GM11168 (cell line): ENCODE data around the gene UBXN6.

Source experiments
- in situ Hi-C: fragments of 300-500 bp; cut with MboI; formaldehyde crosslinking; loops from one replicate; pipeline ENCODE4 v1.12.0; 2022; ENCODE audit warnings: low sequenced_read_pairs; ENCODE audit not compliant: unreplicated experiment

The UBXN6 gene

GRCh38 chr19:4493929-4494690 lies 36.5 kb upstream of the UBXN6 start:
- in situ Hi-C loops, result no loop called here

- in situ Hi-C loops, result no loop called here
These were observed 35.7 kb upstream of the UBXN6 start for GRCh38 chr19:4493104-4493928.

GRCh38 chr19:4492337-4493103 lies 34.9 kb upstream of the UBXN6 start:
- in situ Hi-C loops, result no loop called here

GRCh38 chr19:4491446-4491845 lies 33.9 kb upstream of the UBXN6 start:
- in situ Hi-C loops, result no loop called here

GRCh38 chr19:4488496-4488895 lies 30.9 kb upstream of the UBXN6 start:
- in situ Hi-C loops, result no loop called here

- in situ Hi-C loops, result no loop called here
These were observed 30.0 kb upstream of the UBXN6 start for GRCh38 chr19:4487572-4487971.

GRCh38 chr19:4483385-4483784 lies 25.8 kb upstream of the UBXN6 start:
- in situ Hi-C loops, result no loop called here

GRCh38 chr19:4482721-4483364 lies 25.2 kb upstream of the UBXN6 start:
- in situ Hi-C loops, result no loop called here

- in situ Hi-C loops, result no loop called here
These were observed 19.6 kb upstream of the UBXN6 start for GRCh38 chr19:4477034-4477801.

- in situ Hi-C loops, result no loop called here
These were observed 17.0 kb upstream of the UBXN6 start for GRCh38 chr19:4474514-4475022.

- in situ Hi-C loops, result no loop called here
These were observed 16.3 kb upstream of the UBXN6 start for GRCh38 chr19:4473763-4474513.

- in situ Hi-C loops, result no loop called here
These were observed 15.6 kb upstream of the UBXN6 start for GRCh38 chr19:4473011-4473762.

GRCh38 chr19:4472174-4472974 lies 14.8 kb upstream of the UBXN6 start, which contains the start of gene HDGFL2:
Gene HDGFL2 (plus strand): TSS chr19:4472297. CDS start chr19:4472351, 54 bp downstream.
- in situ Hi-C loops, result no loop called here

GRCh38 chr19:4471403-4472173 lies 14.0 kb upstream of the UBXN6 start:
- in situ Hi-C loops, result no loop called here

GRCh38 chr19:4467835-4468234 lies 10.2 kb upstream of the UBXN6 start:
- in situ Hi-C loops, result no loop called here

- in situ Hi-C loops, result loop anchor here (5.0 kb wide), 1 partner anchor 38 kb away; no protein-coding TSS in a partner anchor
These were observed 7.4 kb upstream of the UBXN6 start for GRCh38 chr19:4464815-4465581.
